Neural cell (in vitro differentiated cells): Measurements from ENCODE around the gene OR10V1.

Experiments
- EP300 ChIP-seq: fragments of 450-650 bp; conservative IDR thresholded peaks from 2 replicates; pipeline ENCODE4 v1.6.1; 2014; ENCODE audit warnings: antibody characterized with exemption, mild to moderate bottlenecking, moderate library complexity; ENCODE audit not compliant: poor library complexity, severe bottlenecking
- EZH2 ChIP-seq: fragments of 200-600, 300-800 bp; shearing (Covaris generic), sonication (generic); IDR thresholded peaks from 2 replicates; pipeline ENCODE4 v1.6.1; 2014; ENCODE audit warnings: antibody characterized with exemption, low read length, borderline replicate concordance, mild to moderate bottlenecking; ENCODE audit not compliant: insufficient read depth, poor library complexity, severe bottlenecking
- POLR2AphosphoS5 ChIP-seq: IDR thresholded peaks from 2 replicates; pipeline ENCODE4 v1.6.1; 2012
- TF ChIP-seq, protein P1 (sequence below): fragments of 450-650 bp; IDR thresholded peaks from 2 replicates; pipeline ENCODE4 v1.5.1; 2014; ENCODE audit warnings: antibody characterized with exemption, mild to moderate bottlenecking, moderate library complexity; ENCODE audit not compliant: poor library complexity, severe bottlenecking

DNA sequence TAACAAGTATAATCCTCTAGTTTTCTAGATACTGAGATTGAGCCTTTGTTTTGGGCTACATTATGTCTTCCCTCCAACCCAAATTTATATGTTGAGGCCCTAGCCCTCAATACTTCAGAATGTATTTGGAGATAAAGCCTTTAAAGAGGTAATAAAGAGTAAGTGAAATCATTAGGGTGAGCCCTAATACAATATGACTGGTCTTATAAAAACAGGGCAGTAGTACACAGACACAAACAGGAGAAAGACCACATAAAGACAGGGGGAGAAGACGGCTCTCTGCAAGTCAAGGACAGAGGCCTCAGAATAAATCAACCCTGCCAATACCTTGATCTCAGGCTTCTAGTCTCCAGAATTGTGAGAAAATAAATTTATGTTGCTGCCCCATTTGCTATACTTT is 6.3 kb downstream of the OR10V1 start:
- TF ChIP-seq EZH2 (no peak), POLR2AphosphoS5 (no peak), EP300 (no peak)
- TF ChIP-seq, protein P1, sequence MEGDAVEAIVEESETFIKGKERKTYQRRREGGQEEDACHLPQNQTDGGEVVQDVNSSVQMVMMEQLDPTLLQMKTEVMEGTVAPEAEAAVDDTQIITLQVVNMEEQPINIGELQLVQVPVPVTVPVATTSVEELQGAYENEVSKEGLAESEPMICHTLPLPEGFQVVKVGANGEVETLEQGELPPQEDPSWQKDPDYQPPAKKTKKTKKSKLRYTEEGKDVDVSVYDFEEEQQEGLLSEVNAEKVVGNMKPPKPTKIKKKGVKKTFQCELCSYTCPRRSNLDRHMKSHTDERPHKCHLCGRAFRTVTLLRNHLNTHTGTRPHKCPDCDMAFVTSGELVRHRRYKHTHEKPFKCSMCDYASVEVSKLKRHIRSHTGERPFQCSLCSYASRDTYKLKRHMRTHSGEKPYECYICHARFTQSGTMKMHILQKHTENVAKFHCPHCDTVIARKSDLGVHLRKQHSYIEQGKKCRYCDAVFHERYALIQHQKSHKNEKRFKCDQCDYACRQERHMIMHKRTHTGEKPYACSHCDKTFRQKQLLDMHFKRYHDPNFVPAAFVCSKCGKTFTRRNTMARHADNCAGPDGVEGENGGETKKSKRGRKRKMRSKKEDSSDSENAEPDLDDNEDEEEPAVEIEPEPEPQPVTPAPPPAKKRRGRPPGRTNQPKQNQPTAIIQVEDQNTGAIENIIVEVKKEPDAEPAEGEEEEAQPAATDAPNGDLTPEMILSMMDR: no peak
